ENCODE results near the gene FCN3. TPM values are rescaled to one million over a fixed set of nuclear protein-coding genes. Genes with fewer than 3 reads are reported as not detected.
A peak's percentile ranks its signal among the peaks of the same experiment; 100 is the strongest.

Gene FCN3
- total and polyA plus RNA-seq, 2 experiments from 2014 or later: not detected

GRCh38 chr1:27359822-27360158 lies 14.8 kb downstream of the FCN3 start:
- Histone ChIP-seq H3K4me3 (no peak overlapping the region), H3K4me2 (peak overlapping the region; percentile 97), H3K79me2 (no peaks in the 10 kb centered on the region), H3K9me2 (replicated peaks; ENCODE audit: insufficient read depth) (no peaks in the 10 kb centered on the region), H4K20me1 (ENCODE audit: insufficient read depth, poor library complexity, severe bottlenecking) (no peaks in the 10 kb centered on the region), H3K9me3 (ENCODE audit: low read depth) (no peaks in the 10 kb centered on the region), H3K27me3 (no peaks in the 10 kb centered on the region), H3K4me1 (ENCODE audit: insufficient read depth) (no peaks in the 10 kb centered on the region), H3K36me3 (replicated peaks; ENCODE audit: insufficient read depth, low read depth) (no peaks in the 10 kb centered on the region), H2AFZ (no peak overlapping the region), H3K27ac (no peak overlapping the region)
- no peak for DNase-seq (ENCODE audit: low spot score)
- WGBS (ENCODE audit: low lambda C conversion rate, missing lambda C conversion rate): 48% methylated on average over 9 of the region's 9 CpGs
- no peak for TF ChIP-seq CTCF (IDR thresholded peaks at IDR 0.05; ENCODE audit: poor library complexity)
- no peak for TF ChIP-seq EZH2 (IDR thresholded peaks at IDR 0.05; ENCODE audit: borderline replicate concordance)
- TF ChIP-seq EZH2phosphoT487 (IDR thresholded peaks at IDR 0.05; ENCODE audit: low read depth, severe bottlenecking, unreplicated experiment): no peak

- H3K4me3 ChIP-seq: no peak overlapping the region
- no peaks in the 10 kb centered on the region for H3K36me3 ChIP-seq (replicated peaks; ENCODE audit: insufficient read depth, low read depth)
- no peaks in the 10 kb centered on the region for H3K4me1 ChIP-seq (ENCODE audit: insufficient read depth)
- TF ChIP-seq EZH2 (IDR thresholded peaks at IDR 0.05; ENCODE audit: borderline replicate concordance) (no peak), EZH2phosphoT487 (IDR thresholded peaks at IDR 0.05; ENCODE audit: low read depth, severe bottlenecking, unreplicated experiment) (no peak), CTCF (IDR thresholded peaks at IDR 0.05; ENCODE audit: poor library complexity) (no peak)
- H2AFZ ChIP-seq: no peak overlapping the region
- no peaks in the 10 kb centered on the region for H3K27me3 ChIP-seq
- no peaks in the 10 kb centered on the region for H3K79me2 ChIP-seq
- H3K9me2 ChIP-seq (replicated peaks; ENCODE audit: insufficient read depth): no peaks in the 10 kb centered on the region
- no peak overlapping the region for H3K27ac ChIP-seq
- H4K20me1 ChIP-seq (ENCODE audit: insufficient read depth, poor library complexity, severe bottlenecking): no peaks in the 10 kb centered on the region
- 98% methylated on average over 5 of the region's 5 CpGs for WGBS (ENCODE audit: low lambda C conversion rate, missing lambda C conversion rate)
- H3K9me3 ChIP-seq (ENCODE audit: low read depth): no peaks in the 10 kb centered on the region
- DNase-seq (ENCODE audit: low spot score): no peak
- H3K4me2 ChIP-seq: no peak overlapping the region
These were observed 15.7 kb downstream of the FCN3 start for GRCh38 chr1:27358928-27359313.

- no peaks in the 10 kb centered on the region for H3K27me3 ChIP-seq
- WGBS (ENCODE audit: low lambda C conversion rate, missing lambda C conversion rate): 96% methylated on average over 21 of the region's 21 CpGs
- H2AFZ ChIP-seq: no peak overlapping the region
- no peaks in the 10 kb centered on the region for H3K4me1 ChIP-seq (ENCODE audit: insufficient read depth)
- H3K9me2 ChIP-seq (replicated peaks; ENCODE audit: insufficient read depth): no peaks in the 10 kb centered on the region
- no peaks in the 10 kb centered on the region for H3K79me2 ChIP-seq
- no peak overlapping the region for H3K27ac ChIP-seq
- H3K36me3 ChIP-seq (replicated peaks; ENCODE audit: insufficient read depth, low read depth): no peaks in the 10 kb centered on the region
- no peak for TF ChIP-seq EZH2 (IDR thresholded peaks at IDR 0.05; ENCODE audit: borderline replicate concordance)
- no peak for TF ChIP-seq EZH2phosphoT487 (IDR thresholded peaks at IDR 0.05; ENCODE audit: low read depth, severe bottlenecking, unreplicated experiment)
- DNase-seq (ENCODE audit: low spot score): no peak
- no peak overlapping the region for H3K4me3 ChIP-seq
- H3K4me2 ChIP-seq: no peak overlapping the region
- no peaks in the 10 kb centered on the region for H4K20me1 ChIP-seq (ENCODE audit: insufficient read depth, poor library complexity, severe bottlenecking)
- H3K9me3 ChIP-seq (ENCODE audit: low read depth): no peaks in the 10 kb centered on the region
These were observed 16.3 kb downstream of the FCN3 start for GRCh38 chr1:27358038-27358927.

GRCh38 chr1:27357281-27358037 lies 17.2 kb downstream of the FCN3 start:
- H3K27ac ChIP-seq: no peak overlapping the region
- 39% methylated on average over 40 of the region's 40 CpGs for WGBS (ENCODE audit: low lambda C conversion rate, missing lambda C conversion rate)
- no peak overlapping the region for H2AFZ ChIP-seq
- H3K4me2 ChIP-seq: peak overlapping the region; percentile 74
- no peak overlapping the region for H3K4me3 ChIP-seq
- H3K9me3 ChIP-seq (ENCODE audit: low read depth): no peaks in the 10 kb centered on the region
- no peaks in the 10 kb centered on the region for H3K4me1 ChIP-seq (ENCODE audit: insufficient read depth)
- no peaks in the 10 kb centered on the region for H3K36me3 ChIP-seq (replicated peaks; ENCODE audit: insufficient read depth, low read depth)
- no peaks in the 10 kb centered on the region for H3K9me2 ChIP-seq (replicated peaks; ENCODE audit: insufficient read depth)
- no peaks in the 10 kb centered on the region for H3K27me3 ChIP-seq
- H4K20me1 ChIP-seq (ENCODE audit: insufficient read depth, poor library complexity, severe bottlenecking): no peaks in the 10 kb centered on the region
- no peaks in the 10 kb centered on the region for H3K79me2 ChIP-seq
- TF ChIP-seq CTCF (IDR thresholded peaks at IDR 0.05; ENCODE audit: poor library complexity): peak; percentile 90
- no peak for TF ChIP-seq EZH2phosphoT487 (IDR thresholded peaks at IDR 0.05; ENCODE audit: low read depth, severe bottlenecking, unreplicated experiment)
- TF ChIP-seq EZH2 (IDR thresholded peaks at IDR 0.05; ENCODE audit: borderline replicate concordance): no peak
- peak; percentile 77 for DNase-seq (ENCODE audit: low spot score)

Measured in hepatocyte (in vitro differentiated cells).